PFSK-1 (cell line): ENCODE results near the gene PLXND1.

ENCODE experiments used
- FOXP2 ChIP-seq: optimal IDR thresholded peaks from 2 replicates; pipeline ENCODE3; 2011; ENCODE audit warnings: borderline replicate concordance, control low read depth, inconsistent platforms; ENCODE audit not compliant: insufficient read depth; ENCODE audit errors: extremely low read length, extremely low read depth
- POLR2AphosphoS5 ChIP-seq: IDR thresholded peaks from 2 replicates; pipeline ENCODE4 v1.6.1; 2012; ENCODE audit warnings: low read depth, mild to moderate bottlenecking, control low read depth, low read length, moderate library complexity
- SIN3A ChIP-seq: IDR thresholded peaks from 2 replicates; pipeline ENCODE4 v1.6.1; 2012; ENCODE audit warnings: mild to moderate bottlenecking, low read length, moderate library complexity, borderline replicate concordance; ENCODE audit not compliant: insufficient read depth
- TAF1 ChIP-seq: IDR thresholded peaks from 2 replicates; pipeline ENCODE4 v1.6.1; 2012; ENCODE audit warnings: low read length, control low read depth, borderline replicate concordance; ENCODE audit not compliant: insufficient read depth
- TF ChIP-seq, protein P1 (sequence below), 2 experiments: IDR thresholded peaks; 2 replicates each; pipeline versions ENCODE4 v1.6.1 to v1.8.0; 2011 to 2012; ENCODE audit warnings: low read depth in 2 of 2, low read length in 2 of 2, control low read depth in 1 of 2, inconsistent platforms in 1 of 2, mild to moderate bottlenecking in 1 of 2, moderate library complexity in 1 of 2; ENCODE audit not compliant: insufficient read depth in 1 of 2

The PLXND1 gene

DNA sequence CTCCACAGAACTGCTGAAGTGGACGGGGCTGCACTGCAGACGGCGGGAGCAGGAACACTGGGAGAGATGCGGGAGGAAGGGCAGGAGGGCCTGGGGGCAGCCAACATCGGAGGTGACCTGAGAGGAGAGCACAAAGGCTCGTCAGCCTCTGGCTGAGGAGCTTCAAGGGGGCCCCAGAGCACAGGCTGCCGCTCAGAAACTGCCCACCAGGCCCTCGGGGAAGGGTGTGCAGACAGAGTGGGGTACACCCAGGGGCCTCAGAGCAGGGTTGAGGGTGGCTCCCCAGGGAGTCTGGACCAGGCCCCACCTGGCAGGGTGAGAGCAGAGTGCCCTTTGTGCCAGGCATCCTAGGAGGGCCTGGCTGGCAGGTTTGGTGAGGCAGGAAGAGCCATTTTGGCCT is 92.8 kb downstream of the PLXND1 start:
- TF ChIP-seq POLR2AphosphoS5 (no peak), FOXP2 (no peak), SIN3A (no peak), TAF1 (no peak)
- TF ChIP-seq, protein P1, sequence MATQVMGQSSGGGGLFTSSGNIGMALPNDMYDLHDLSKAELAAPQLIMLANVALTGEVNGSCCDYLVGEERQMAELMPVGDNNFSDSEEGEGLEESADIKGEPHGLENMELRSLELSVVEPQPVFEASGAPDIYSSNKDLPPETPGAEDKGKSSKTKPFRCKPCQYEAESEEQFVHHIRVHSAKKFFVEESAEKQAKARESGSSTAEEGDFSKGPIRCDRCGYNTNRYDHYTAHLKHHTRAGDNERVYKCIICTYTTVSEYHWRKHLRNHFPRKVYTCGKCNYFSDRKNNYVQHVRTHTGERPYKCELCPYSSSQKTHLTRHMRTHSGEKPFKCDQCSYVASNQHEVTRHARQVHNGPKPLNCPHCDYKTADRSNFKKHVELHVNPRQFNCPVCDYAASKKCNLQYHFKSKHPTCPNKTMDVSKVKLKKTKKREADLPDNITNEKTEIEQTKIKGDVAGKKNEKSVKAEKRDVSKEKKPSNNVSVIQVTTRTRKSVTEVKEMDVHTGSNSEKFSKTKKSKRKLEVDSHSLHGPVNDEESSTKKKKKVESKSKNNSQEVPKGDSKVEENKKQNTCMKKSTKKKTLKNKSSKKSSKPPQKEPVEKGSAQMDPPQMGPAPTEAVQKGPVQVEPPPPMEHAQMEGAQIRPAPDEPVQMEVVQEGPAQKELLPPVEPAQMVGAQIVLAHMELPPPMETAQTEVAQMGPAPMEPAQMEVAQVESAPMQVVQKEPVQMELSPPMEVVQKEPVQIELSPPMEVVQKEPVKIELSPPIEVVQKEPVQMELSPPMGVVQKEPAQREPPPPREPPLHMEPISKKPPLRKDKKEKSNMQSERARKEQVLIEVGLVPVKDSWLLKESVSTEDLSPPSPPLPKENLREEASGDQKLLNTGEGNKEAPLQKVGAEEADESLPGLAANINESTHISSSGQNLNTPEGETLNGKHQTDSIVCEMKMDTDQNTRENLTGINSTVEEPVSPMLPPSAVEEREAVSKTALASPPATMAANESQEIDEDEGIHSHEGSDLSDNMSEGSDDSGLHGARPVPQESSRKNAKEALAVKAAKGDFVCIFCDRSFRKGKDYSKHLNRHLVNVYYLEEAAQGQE (IDR thresholded peaks at IDR 0.05; ENCODE audit: insufficient read depth in 1 of 2, low read depth in 2 of 2, low read length in 2 of 2) = no peak

DNA sequence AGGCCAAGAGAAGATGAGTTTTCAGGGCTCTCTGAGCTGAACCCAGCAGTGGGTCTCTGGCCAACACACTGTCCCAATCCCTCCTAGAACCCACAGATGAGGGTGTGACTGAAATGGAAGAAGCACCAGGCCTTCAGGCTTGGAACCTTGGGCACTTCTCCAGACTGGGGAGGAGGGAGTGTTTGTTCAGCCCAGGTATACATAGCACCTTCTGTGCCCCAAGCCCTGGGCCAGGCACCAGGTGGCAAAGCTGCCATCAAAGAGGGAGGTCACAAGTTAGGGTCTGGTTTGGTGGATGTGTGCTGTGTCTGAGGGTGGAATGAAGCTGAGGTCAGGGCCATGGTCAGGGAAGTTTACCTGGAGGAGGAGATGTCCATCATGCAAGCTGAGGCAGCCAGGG is 93.9 kb downstream of the PLXND1 start:
- TF ChIP-seq POLR2AphosphoS5 = no peak
- no peak for TF ChIP-seq SIN3A
- no peak for TF ChIP-seq FOXP2
- no peak for TF ChIP-seq TAF1

DNA sequence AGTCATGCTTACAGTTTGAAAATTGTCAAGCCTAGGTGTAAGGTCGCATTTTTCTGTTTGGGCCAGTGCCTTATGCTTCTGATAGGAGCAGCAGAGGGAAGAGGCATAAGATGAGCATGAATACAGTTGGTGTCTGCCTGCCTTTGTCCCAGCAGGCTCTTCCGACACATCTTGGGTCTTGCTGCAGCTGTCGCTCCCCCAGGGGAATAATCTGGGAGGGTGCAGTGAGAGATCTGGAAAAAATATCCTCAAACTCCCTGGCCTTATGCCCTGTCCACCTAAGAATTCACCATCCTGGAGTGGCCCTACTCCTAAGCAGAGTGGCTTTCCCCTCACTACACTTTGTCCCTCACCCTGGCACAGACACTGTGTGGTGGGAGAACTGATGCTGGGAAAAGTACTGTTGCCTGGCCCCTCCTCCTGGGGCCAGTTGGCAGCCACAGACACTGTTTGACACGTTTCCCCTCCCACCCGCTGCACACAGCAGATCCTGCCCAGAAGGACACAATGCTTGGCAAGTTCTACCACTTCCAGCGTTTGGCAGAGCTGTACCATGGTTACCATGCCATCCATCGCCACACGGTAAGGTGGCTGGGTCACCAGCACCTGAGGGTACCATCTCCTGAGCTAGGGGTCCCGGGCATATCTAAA is 99.2 kb downstream of the PLXND1 start:
- TF ChIP-seq TAF1 (no peak), FOXP2 (no peak), POLR2AphosphoS5 (no peak), SIN3A (no peak)
- TF ChIP-seq, protein P1 (IDR thresholded peaks at IDR 0.05; ENCODE audit: insufficient read depth in 1 of 2, low read depth in 2 of 2, low read length in 2 of 2) = no peak

- TF ChIP-seq TAF1 = no peak
- no peak for TF ChIP-seq FOXP2
- TF ChIP-seq POLR2AphosphoS5 = no peak
- TF ChIP-seq SIN3A = no peak
- TF ChIP-seq, protein P1 (IDR thresholded peaks at IDR 0.05; ENCODE audit: insufficient read depth in 1 of 2, low read depth in 2 of 2, low read length in 2 of 2) = no peak
Measured at GRCh38 chr3:129506231-129506742, 100.2 kb downstream of the PLXND1 start.

- TF ChIP-seq TAF1 = no peak
Measured at GRCh38 chr3:129505341-129505740, 101.1 kb downstream of the PLXND1 start.
